Left hindlimb (tissue), 1 donor: ENCODE measurements around the gene NR4A1.

Experiments
- DNase-seq: peaks from one replicate; pipeline ENCODE4 v3.0.0-alpha.2; 2018

NR4A1 gene

GRCh38 chr12:52042706-52043385 is 8.4 kb upstream of the NR4A1 start:
- no peak for DNase-seq

GRCh38 chr12:52043386-52044212 is 7.6 kb upstream of the NR4A1 start:
- DNase-seq, result peak; percentile 34

GRCh38 chr12:52044292-52044983 is 6.8 kb upstream of the NR4A1 start:
- peak; percentile 89 for DNase-seq

- DNase-seq, result no peak
These were observed 5.4 kb upstream of the NR4A1 start for GRCh38 chr12:52045794-52046199.

- DNase-seq, result no peak
These were observed 4.4 kb upstream of the NR4A1 start for GRCh38 chr12:52046859-52047258.

- DNase-seq, result no peak
These were observed 2.0 kb upstream of the NR4A1 start for GRCh38 chr12:52049286-52049685.

GRCh38 chr12:52049688-52050087 is 1.6 kb upstream of the NR4A1 start:
- DNase-seq, result no peak

- no peak for DNase-seq
These were observed 1.0 kb upstream of the NR4A1 start for GRCh38 chr12:52050116-52050757.

GRCh38 chr12:52052468-52053186 is 1.4 kb downstream of the NR4A1 start:
- DNase-seq, result peak; percentile 28

GRCh38 chr12:52053536-52054209 is 2.4 kb downstream of the NR4A1 start:
- peak; percentile 30 for DNase-seq

- no peak for DNase-seq
These were observed 3.1 kb downstream of the NR4A1 start for GRCh38 chr12:52054231-52054832.

- DNase-seq, result no peak
These were observed 3.8 kb downstream of the NR4A1 start for GRCh38 chr12:52054833-52055730.

- no peak for DNase-seq
These were observed 4.8 kb downstream of the NR4A1 start for GRCh38 chr12:52055731-52056711.

- peak; percentile 47 for DNase-seq
These were observed 5.8 kb downstream of the NR4A1 start for GRCh38 chr12:52056801-52057637.

- DNase-seq, result no peak
These were observed 6.7 kb downstream of the NR4A1 start for GRCh38 chr12:52057638-52058576.

- DNase-seq, result peak; percentile 64
These were observed 7.6 kb downstream of the NR4A1 start for GRCh38 chr12:52058631-52059361.
